ENCODE measurements around the gene BFSP2. TPM values are rescaled to one million over a fixed set of nuclear protein-coding genes. Genes with fewer than 3 reads are reported as not detected.

The BFSP2 gene
- total and polyA plus RNA-seq, 7 experiments from 2014 or later, result 0.72 TPM; not detected in 6

DNA sequence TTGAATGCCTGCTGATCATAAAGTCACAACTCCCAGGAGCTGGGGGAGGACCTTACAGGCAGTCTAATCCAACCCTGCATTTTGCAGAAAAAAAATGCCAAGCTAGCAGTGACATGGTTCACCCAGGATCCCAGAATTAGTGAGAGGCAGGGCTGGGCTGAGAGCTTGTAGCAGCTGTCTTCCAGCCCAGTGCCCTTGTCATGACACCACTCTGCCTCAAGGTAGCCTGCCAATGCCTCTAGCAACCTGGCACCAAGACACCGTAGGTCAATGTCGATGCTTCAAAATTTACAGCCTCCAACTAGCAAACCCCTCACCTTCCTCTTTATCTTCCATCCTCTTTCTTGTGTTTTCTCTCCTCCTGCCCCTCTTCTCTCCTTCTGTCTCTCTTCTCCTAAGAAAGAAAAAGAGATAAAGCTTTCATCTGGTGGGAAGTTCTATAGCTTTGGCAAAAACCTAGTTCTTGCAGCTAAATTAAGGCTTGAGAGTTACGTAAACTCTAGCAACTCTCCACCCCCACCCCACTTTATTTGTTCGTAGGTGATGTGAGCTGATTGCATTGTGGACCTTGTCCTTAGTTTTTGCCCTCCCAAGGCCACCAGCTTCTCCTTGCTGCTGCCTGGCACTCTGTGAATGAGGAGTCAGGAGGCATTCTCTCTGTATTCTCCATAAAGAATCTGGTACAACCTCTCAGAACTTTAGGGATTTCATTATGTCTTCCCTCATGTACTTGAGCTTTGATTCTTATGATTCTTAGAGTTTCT, 18.3 kb upstream of the BFSP2 start:
- CTCF ChIA-PET, result no interaction called here
- no peak overlapping the region for H3K27ac Mint-ChIP-seq
- H3K27ac ChIP-seq (ENCODE audit: low read depth, low read length), result no peak overlapping the region
- POLR2A ChIA-PET, result no interaction called here
- peaks cover 0 to 6% (median 0%) of the 10 kb centered on the region in 5 donors for H3K27me3 Mint-ChIP-seq
- no peaks in the 10 kb centered on the region for H3K36me3 ChIP-seq (ENCODE audit: control insufficient read depth in 2 of 3, insufficient read depth in 3 of 3, low read length in 3 of 3)
- H3K4me3 Mint-ChIP-seq, result no peak overlapping the region
- no peaks in the 10 kb centered on the region for H3K4me1 Mint-ChIP-seq
- no peaks in the 10 kb centered on the region for H3K36me3 Mint-ChIP-seq
- H3K27me3 ChIP-seq (ENCODE audit: control insufficient read depth in 2 of 2, insufficient read depth in 2 of 2, low read length in 2 of 2), result no peaks in the 10 kb centered on the region
- H3K9me3 ChIP-seq (ENCODE audit: control insufficient read depth in 2 of 3, low read length in 3 of 3), result no peaks in the 10 kb centered on the region
- no peaks in the 10 kb centered on the region for H3K9me3 Mint-ChIP-seq
- ATAC-seq (no peak), DNase-seq (no peak)
- no peak overlapping the region for H3K4me3 ChIP-seq (ENCODE audit: low read length)
- no peaks in the 10 kb centered on the region for H3K4me1 ChIP-seq (ENCODE audit: control insufficient read depth in 2 of 2, insufficient read depth in 2 of 2, low read length in 2 of 2)
- intact Hi-C loops (cut with micrococcal nuclease), result loop anchor here in 1 of 2 donors (10.0 kb wide), 1 partner anchor 347 kb away; the partner anchor contains the start of gene TMEM108

DNA sequence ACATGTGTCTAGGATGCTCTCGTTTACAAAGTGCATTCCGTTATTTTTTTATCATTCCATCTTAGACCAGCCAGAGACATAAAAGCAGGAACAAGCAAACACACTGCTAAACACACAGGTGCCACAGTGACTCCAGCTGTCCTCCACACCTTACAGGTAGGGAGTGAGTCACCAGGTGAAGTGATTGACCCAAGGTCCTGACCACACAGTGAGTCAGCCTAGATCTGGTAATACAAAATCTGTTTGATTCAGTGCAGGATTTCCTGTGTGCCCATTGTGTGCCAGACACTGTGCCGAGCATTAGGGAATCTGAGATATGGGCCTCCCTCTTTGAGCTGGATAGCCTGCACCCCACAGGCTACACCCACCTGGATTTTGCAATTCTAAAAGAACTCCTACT, 16.7 kb upstream of the BFSP2 start:
- H3K9me3 Mint-ChIP-seq, result no peaks in the 10 kb centered on the region
- CTCF ChIA-PET, result no interaction called here

GRCh38 chr3:133383741-133384140, 16.1 kb upstream of the BFSP2 start:
- ChIA-PET POLR2A (no interaction called here), CTCF (no interaction called here)
- Mint-ChIP-seq H3K36me3 (no peaks in the 10 kb centered on the region), H3K9me3 (no peaks in the 10 kb centered on the region), H3K27ac (no peak overlapping the region), H3K27me3 (peaks cover 0 to 6% (median 0%) of the 10 kb centered on the region in 5 donors), H3K4me3 (no peak overlapping the region), H3K4me1 (no peaks in the 10 kb centered on the region)
- ATAC-seq (no peak), DNase-seq (no peak)
- Histone ChIP-seq H3K4me1 (ENCODE audit: control insufficient read depth in 2 of 2, insufficient read depth in 2 of 2, low read length in 2 of 2) (no peaks in the 10 kb centered on the region), H3K9me3 (ENCODE audit: control insufficient read depth in 2 of 3, low read length in 3 of 3) (no peaks in the 10 kb centered on the region), H3K27me3 (ENCODE audit: control insufficient read depth in 2 of 2, insufficient read depth in 2 of 2, low read length in 2 of 2) (no peaks in the 10 kb centered on the region), H3K36me3 (ENCODE audit: control insufficient read depth in 2 of 3, insufficient read depth in 3 of 3, low read length in 3 of 3) (no peaks in the 10 kb centered on the region), H3K4me3 (ENCODE audit: low read length) (no peak overlapping the region), H3K27ac (ENCODE audit: low read depth, low read length) (no peak overlapping the region)
- intact Hi-C loops (cut with micrococcal nuclease), result loop anchor here (1.0 to 10.0 kb wide), 2 partner anchors 349 to 657 kb away; partner anchors contain the start of gene TMEM108 (in 1 of the 2)

More for the DNA sequence above, 16.7 kb upstream of the BFSP2 start:
- ATAC-seq (no peak), DNase-seq (no peak)
- POLR2A ChIA-PET, result no interaction called here
- Histone ChIP-seq H3K9me3 (ENCODE audit: control insufficient read depth in 2 of 3, low read length in 3 of 3) (no peaks in the 10 kb centered on the region), H3K4me3 (ENCODE audit: low read length) (no peak overlapping the region), H3K4me1 (ENCODE audit: control insufficient read depth in 2 of 2, insufficient read depth in 2 of 2, low read length in 2 of 2) (no peaks in the 10 kb centered on the region), H3K36me3 (ENCODE audit: control insufficient read depth in 2 of 3, insufficient read depth in 3 of 3, low read length in 3 of 3) (no peaks in the 10 kb centered on the region), H3K27me3 (ENCODE audit: control insufficient read depth in 2 of 2, insufficient read depth in 2 of 2, low read length in 2 of 2) (no peaks in the 10 kb centered on the region), H3K27ac (ENCODE audit: low read depth, low read length) (no peak overlapping the region)
- intact Hi-C loops (cut with micrococcal nuclease), result loop anchor here in 1 of 2 donors (10.0 kb wide), 1 partner anchor 348 kb away; the partner anchor contains the start of gene TMEM108
- peaks cover 0 to 6% (median 0%) of the 10 kb centered on the region in 5 donors for H3K27me3 Mint-ChIP-seq
- H3K4me3 Mint-ChIP-seq, result no peak overlapping the region
- no peak overlapping the region for H3K27ac Mint-ChIP-seq
- H3K4me1 Mint-ChIP-seq, result no peaks in the 10 kb centered on the region
- H3K36me3 Mint-ChIP-seq, result no peaks in the 10 kb centered on the region

DNA sequence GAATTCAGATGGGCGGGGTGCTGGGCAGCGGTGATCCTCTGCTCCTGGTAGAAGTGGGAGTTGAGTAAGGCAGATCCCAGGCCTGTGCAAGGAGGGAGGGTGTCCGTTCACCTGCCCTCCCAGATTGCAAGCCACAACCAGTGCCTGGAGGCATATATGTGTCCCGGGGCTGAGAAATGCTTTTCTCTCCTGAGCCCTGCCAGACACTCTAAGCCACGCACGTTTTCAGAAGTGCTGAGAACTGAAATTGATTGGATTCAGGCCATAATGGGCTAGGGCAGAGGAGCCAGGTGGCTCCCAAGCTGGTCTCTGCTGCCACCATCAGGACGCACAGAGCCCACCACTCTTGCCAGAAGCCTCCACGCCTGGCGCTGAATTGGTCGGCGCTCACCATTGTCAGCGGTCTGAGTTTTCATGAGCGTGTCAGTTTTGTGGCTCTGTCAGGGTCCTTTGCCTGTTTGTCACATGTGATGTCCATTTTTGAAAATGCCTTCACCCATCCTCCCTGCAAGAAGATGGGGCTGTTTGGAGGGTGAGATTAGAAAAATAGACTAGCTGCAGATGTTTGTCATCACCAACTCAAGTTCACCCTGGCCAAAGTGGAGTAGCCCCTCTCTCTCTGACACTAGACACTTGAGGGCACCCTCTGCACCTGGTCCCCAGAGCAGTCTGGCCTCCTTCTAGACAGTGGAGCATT, 15.4 kb upstream of the BFSP2 start:
- intact Hi-C loops (cut with micrococcal nuclease), result loop anchor here (1.0 to 10.0 kb wide), 2 partner anchors 350 to 658 kb away; partner anchors contain the start of gene TMEM108 (in 1 of the 2)
- DNase-seq (peak in 4 of 9 donors; percentile 4 to 28 (median 4)), ATAC-seq (no peak)
- no peak overlapping the region for H3K27ac Mint-ChIP-seq
- POLR2A ChIA-PET, result no interaction called here
- H3K27me3 Mint-ChIP-seq, result peaks cover 0 to 6% (median 0%) of the 10 kb centered on the region in 5 donors
- Histone ChIP-seq H3K27me3 (ENCODE audit: control insufficient read depth in 2 of 2, insufficient read depth in 2 of 2, low read length in 2 of 2) (no peaks in the 10 kb centered on the region), H3K27ac (ENCODE audit: low read depth, low read length) (no peak overlapping the region), H3K36me3 (ENCODE audit: control insufficient read depth in 2 of 3, insufficient read depth in 3 of 3, low read length in 3 of 3) (no peaks in the 10 kb centered on the region), H3K4me1 (ENCODE audit: control insufficient read depth in 2 of 2, insufficient read depth in 2 of 2, low read length in 2 of 2) (no peaks in the 10 kb centered on the region), H3K9me3 (ENCODE audit: control insufficient read depth in 2 of 3, low read length in 3 of 3) (no peaks in the 10 kb centered on the region), H3K4me3 (ENCODE audit: low read length) (no peak overlapping the region)
- H3K9me3 Mint-ChIP-seq, result no peaks in the 10 kb centered on the region
- H3K4me1 Mint-ChIP-seq, result no peaks in the 10 kb centered on the region
- CTCF ChIA-PET, result no interaction called here
- no peaks in the 10 kb centered on the region for H3K36me3 Mint-ChIP-seq
- H3K4me3 Mint-ChIP-seq, result no peak overlapping the region

DNA sequence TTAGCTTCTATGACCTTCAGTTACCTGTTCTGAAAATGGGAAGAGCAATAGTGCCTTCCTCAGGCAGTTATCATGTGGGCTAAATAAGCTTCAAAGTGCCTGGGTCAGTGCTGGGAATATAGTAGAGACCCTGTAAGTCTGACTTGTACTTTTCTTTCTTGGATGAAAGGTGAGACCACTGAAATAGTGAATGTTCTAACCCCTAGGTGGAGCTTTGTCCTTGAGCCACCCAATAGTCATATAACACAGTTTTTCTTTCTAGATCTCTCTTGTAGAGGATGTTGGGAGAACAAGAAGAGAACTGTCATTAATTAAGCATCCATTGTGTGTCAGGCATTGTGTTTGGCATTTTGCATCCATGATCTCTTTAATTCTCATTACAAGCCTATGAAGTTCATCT, 13.0 kb upstream of the BFSP2 start:
- DNase-seq (no peak), ATAC-seq (no peak)
- ChIA-PET CTCF (no interaction called here), POLR2A (no interaction called here)
- intact Hi-C loops (cut with micrococcal nuclease), result loop anchor here in 1 of 2 donors (10.0 kb wide), 1 partner anchor 352 kb away; the partner anchor contains the start of gene TMEM108
- H3K4me1 Mint-ChIP-seq, result peaks cover 0 to 3% (median 0%) of the 10 kb centered on the region in 7 donors
- H3K9me3 Mint-ChIP-seq, result no peaks in the 10 kb centered on the region
- H3K27me3 Mint-ChIP-seq, result peaks cover 0 to 6% (median 0%) of the 10 kb centered on the region in 5 donors
- Histone ChIP-seq H3K27ac (ENCODE audit: low read depth, low read length) (no peak overlapping the region), H3K4me3 (ENCODE audit: low read length) (no peak overlapping the region), H3K36me3 (ENCODE audit: control insufficient read depth in 2 of 3, insufficient read depth in 3 of 3, low read length in 3 of 3) (no peaks in the 10 kb centered on the region), H3K9me3 (ENCODE audit: control insufficient read depth in 2 of 3, low read length in 3 of 3) (no peaks in the 10 kb centered on the region), H3K4me1 (ENCODE audit: control insufficient read depth in 2 of 2, insufficient read depth in 2 of 2, low read length in 2 of 2) (no peaks in the 10 kb centered on the region), H3K27me3 (ENCODE audit: control insufficient read depth in 2 of 2, insufficient read depth in 2 of 2, low read length in 2 of 2) (no peaks in the 10 kb centered on the region)
- no peak overlapping the region for H3K27ac Mint-ChIP-seq
- no peaks in the 10 kb centered on the region for H3K36me3 Mint-ChIP-seq
- no peak overlapping the region for H3K4me3 Mint-ChIP-seq

- CTCF ChIA-PET, result no interaction called here
- no peak overlapping the region for H3K27ac Mint-ChIP-seq
- H3K4me3 ChIP-seq (ENCODE audit: low read length), result no peak overlapping the region
- peaks cover 0 to 3% (median 0%) of the 10 kb centered on the region in 7 donors for H3K4me1 Mint-ChIP-seq
- intact Hi-C loops (cut with micrococcal nuclease), result loop anchor here in 1 of 2 donors (10.0 kb wide), 1 partner anchor 353 kb away; the partner anchor contains the start of gene TMEM108
- no peak overlapping the region for H3K27ac ChIP-seq (ENCODE audit: low read depth, low read length)
- DNase-seq (no peak), ATAC-seq (no peak)
- H3K27me3 Mint-ChIP-seq, result peaks cover 0 to 6% (median 0%) of the 10 kb centered on the region in 5 donors
- no peaks in the 10 kb centered on the region for H3K36me3 Mint-ChIP-seq
- H3K4me1 ChIP-seq (ENCODE audit: control insufficient read depth in 2 of 2, insufficient read depth in 2 of 2, low read length in 2 of 2), result no peaks in the 10 kb centered on the region
- POLR2A ChIA-PET, result no interaction called here
- H3K27me3 ChIP-seq (ENCODE audit: control insufficient read depth in 2 of 2, insufficient read depth in 2 of 2, low read length in 2 of 2), result no peaks in the 10 kb centered on the region
- no peaks in the 10 kb centered on the region for H3K36me3 ChIP-seq (ENCODE audit: control insufficient read depth in 2 of 3, insufficient read depth in 3 of 3, low read length in 3 of 3)
- no peak overlapping the region for H3K4me3 Mint-ChIP-seq
- no peaks in the 10 kb centered on the region for H3K9me3 ChIP-seq (ENCODE audit: control insufficient read depth in 2 of 3, low read length in 3 of 3)
- no peaks in the 10 kb centered on the region for H3K9me3 Mint-ChIP-seq
Observed at GRCh38 chr3:133387341-133387740, 12.5 kb upstream of the BFSP2 start.
